ENCODE data around the gene ZNF223.

ZNF223 gene

DNA sequence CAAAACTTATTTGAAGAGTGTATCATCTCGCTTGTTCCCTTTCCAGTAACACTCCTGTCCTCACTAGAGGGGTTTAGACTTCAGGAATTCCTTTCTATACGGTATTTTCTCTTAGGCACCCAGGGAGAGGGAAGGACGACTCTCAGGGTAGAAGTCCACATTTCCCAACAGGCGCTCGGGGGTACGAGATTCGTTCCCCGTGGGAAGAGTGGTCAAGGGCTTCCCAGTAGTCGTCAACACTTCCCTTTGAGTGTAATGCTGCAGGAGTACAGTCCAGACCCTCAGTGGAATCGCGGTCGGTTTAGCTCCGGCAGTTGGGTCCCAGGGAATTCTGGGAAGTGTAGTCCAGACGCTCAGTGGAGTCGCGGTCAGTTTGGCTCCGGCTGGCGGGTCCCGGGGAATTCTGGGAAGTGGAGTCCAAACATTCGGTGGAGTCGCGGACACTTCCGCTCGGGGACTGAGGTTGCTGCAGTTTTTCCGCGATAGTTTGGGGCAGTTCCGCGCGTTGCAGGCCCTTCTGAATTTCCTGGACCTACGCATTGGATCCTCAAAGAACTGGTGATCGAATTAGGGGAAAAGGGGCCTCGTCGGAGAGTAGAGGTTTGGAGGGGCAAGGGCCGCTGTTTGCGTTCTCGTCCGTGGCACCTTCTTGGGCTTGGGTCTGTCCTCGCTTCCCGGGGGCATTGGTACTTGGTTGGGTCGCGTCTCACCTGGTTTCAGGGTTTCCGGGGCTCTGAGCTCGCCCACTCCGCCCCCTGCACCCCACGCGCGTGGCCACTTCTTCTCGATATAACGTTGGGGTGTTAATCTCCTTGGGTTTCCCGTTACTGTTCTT lies 42.3 kb downstream of the ZNF223 start, which contains the start of gene ZNF224:
Gene ZNF224 (plus strand): TSS at position 431 of the 835 bp plus-strand sequence. CDS start 3,513 bp downstream, outside the sequence.
- peaks cover 27% of the 10 kb centered on the region for H3K79me2 ChIP-seq (ENCODE audit: insufficient read depth, low read length)
- no peaks in the 10 kb centered on the region for H3K27me3 ChIP-seq (ENCODE audit: insufficient read depth, low read length, poor library complexity, severe bottlenecking)
- TF ChIP-seq CTCF (conservative IDR thresholded peaks at IDR 0.05; ENCODE audit: low read length) (no peak), EZH2phosphoT487 (IDR thresholded peaks at IDR 0.05; ENCODE audit: borderline replicate concordance) (no peak)
- H3K9me2 ChIP-seq (replicated peaks; ENCODE audit: low read depth, low read length), result no peaks in the 10 kb centered on the region
- H3F3A ChIP-seq (ENCODE audit: low read depth), result no peaks in the 10 kb centered on the region
- peak within 1 kb of the TSS; percentile 83 for H3K9ac ChIP-seq (ENCODE audit: low read depth, low read length, poor library complexity, severe bottlenecking)
- peak within 1 kb of the TSS; percentile 91 for H3K4me2 ChIP-seq (ENCODE audit: low read depth, low read length, poor library complexity, severe bottlenecking)
- peaks cover 19% of the 10 kb centered on the region for H3K4me1 ChIP-seq (ENCODE audit: insufficient read depth, low read length, poor library complexity, severe bottlenecking)
- H3K9me3 ChIP-seq (ENCODE audit: insufficient read depth, low read depth, low read length), result no peaks in the 10 kb centered on the region
- peaks cover 26% of the 10 kb centered on the region for H4K20me1 ChIP-seq (ENCODE audit: insufficient read depth, low read length, poor library complexity, severe bottlenecking)
- H3K36me3 ChIP-seq (ENCODE audit: insufficient read depth, low read length), result peaks cover 5% of the 10 kb centered on the region; the same call in 1 of the 2 replicates
- peak within 1 kb of the TSS; percentile 95 for H3K4me3 ChIP-seq (ENCODE audit: low read length, poor library complexity, severe bottlenecking)
- peak within 1 kb of the TSS; percentile 98 for H2AFZ ChIP-seq (ENCODE audit: low read length)

DNA sequence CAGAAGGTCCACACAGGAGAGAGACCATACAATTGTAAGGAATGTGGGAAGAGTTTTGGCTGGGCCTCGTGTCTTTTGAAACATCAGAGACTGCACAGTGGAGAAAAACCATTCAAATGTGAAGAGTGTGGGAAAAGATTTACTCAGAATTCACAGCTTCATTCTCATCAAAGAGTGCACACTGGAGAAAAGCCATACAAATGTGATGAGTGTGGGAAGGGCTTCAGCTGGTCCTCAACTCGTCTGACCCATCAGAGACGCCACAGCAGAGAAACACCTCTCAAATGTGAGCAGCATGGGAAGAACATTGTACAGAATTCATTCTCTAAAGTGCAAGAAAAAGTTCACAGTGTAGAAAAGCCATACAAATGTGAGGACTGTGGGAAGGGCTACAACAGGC lies 55.9 kb downstream of the ZNF223 start:
- H3K9me2 ChIP-seq (replicated peaks; ENCODE audit: low read depth, low read length), result no peaks in the 10 kb centered on the region
- no peaks in the 10 kb centered on the region for H3K4me1 ChIP-seq (ENCODE audit: insufficient read depth, low read length, poor library complexity, severe bottlenecking)
- peaks cover 17% of the 10 kb centered on the region; the same call in 1 of the 2 replicates for H3K9me3 ChIP-seq (ENCODE audit: insufficient read depth, low read depth, low read length)
- no peaks in the 10 kb centered on the region for H3K79me2 ChIP-seq (ENCODE audit: insufficient read depth, low read length)
- no peak overlapping the region for H2AFZ ChIP-seq (ENCODE audit: low read length)
- no peaks in the 10 kb centered on the region for H3K27me3 ChIP-seq (ENCODE audit: insufficient read depth, low read length, poor library complexity, severe bottlenecking)
- H3F3A ChIP-seq (ENCODE audit: low read depth), result no peaks in the 10 kb centered on the region
- TF ChIP-seq CTCF (conservative IDR thresholded peaks at IDR 0.05; ENCODE audit: low read length), result no peak
- no peak for TF ChIP-seq EZH2phosphoT487 (IDR thresholded peaks at IDR 0.05; ENCODE audit: borderline replicate concordance)
- no peak overlapping the region for H3K4me2 ChIP-seq (ENCODE audit: low read depth, low read length, poor library complexity, severe bottlenecking)
- no peak overlapping the region for H3K9ac ChIP-seq (ENCODE audit: low read depth, low read length, poor library complexity, severe bottlenecking)
- no peaks in the 10 kb centered on the region for H4K20me1 ChIP-seq (ENCODE audit: insufficient read depth, low read length, poor library complexity, severe bottlenecking)
- peaks cover 37% of the 10 kb centered on the region for H3K36me3 ChIP-seq (ENCODE audit: insufficient read depth, low read length)
- no peak overlapping the region for H3K4me3 ChIP-seq (ENCODE audit: low read length, poor library complexity, severe bottlenecking)

DNA sequence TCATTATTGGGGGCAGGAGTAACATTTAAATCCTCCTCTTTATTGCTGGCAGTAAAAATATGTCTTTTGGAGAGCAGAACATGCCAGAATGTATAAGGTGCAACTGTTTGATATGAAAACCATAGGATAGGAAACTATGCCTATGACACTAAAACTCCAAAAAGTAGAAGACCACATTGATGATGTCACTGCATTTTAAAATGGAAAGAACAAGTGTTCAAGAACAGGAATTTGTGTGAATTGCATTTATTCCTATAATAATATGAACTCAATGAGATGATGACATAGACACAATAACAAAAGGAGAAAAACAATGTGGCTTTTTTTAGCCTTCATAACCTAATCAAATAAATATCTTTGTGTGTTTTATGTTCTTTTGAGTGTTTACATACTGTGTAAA lies 57.6 kb downstream of the ZNF223 start:
- no peak for TF ChIP-seq CTCF (conservative IDR thresholded peaks at IDR 0.05; ENCODE audit: low read length)
- TF ChIP-seq EZH2phosphoT487 (IDR thresholded peaks at IDR 0.05; ENCODE audit: borderline replicate concordance), result no peak
- Histone ChIP-seq H4K20me1 (ENCODE audit: insufficient read depth, low read length, poor library complexity, severe bottlenecking) (no peaks in the 10 kb centered on the region), H3F3A (ENCODE audit: low read depth) (no peaks in the 10 kb centered on the region), H3K9me2 (replicated peaks; ENCODE audit: low read depth, low read length) (no peaks in the 10 kb centered on the region), H3K79me2 (ENCODE audit: insufficient read depth, low read length) (peaks cover 10% of the 10 kb centered on the region), H3K4me3 (ENCODE audit: low read length, poor library complexity, severe bottlenecking) (no peak overlapping the region), H2AFZ (ENCODE audit: low read length) (no peak overlapping the region), H3K4me1 (ENCODE audit: insufficient read depth, low read length, poor library complexity, severe bottlenecking) (peaks cover 5% of the 10 kb centered on the region), H3K36me3 (ENCODE audit: insufficient read depth, low read length) (peaks cover 21% of the 10 kb centered on the region; the same call in 1 of the 2 replicates), H3K9me3 (ENCODE audit: insufficient read depth, low read depth, low read length) (peaks cover 17% of the 10 kb centered on the region; the same call in 1 of the 2 replicates), H3K27me3 (ENCODE audit: insufficient read depth, low read length, poor library complexity, severe bottlenecking) (no peaks in the 10 kb centered on the region), H3K9ac (ENCODE audit: low read depth, low read length, poor library complexity, severe bottlenecking) (no peak overlapping the region), H3K4me2 (ENCODE audit: low read depth, low read length, poor library complexity, severe bottlenecking) (no peak overlapping the region)

All from Loucy (cell line).